HG02852 (cell line): ENCODE data around the gene PSENEN.
"Not testable (repeated sequence)": the region's sequence is repeated elsewhere in the genome, so short reads cannot be mapped to it uniquely, and the experiment has no call there.

Experiments used
- ATAC-seq: cut with Tn5 transposase; IDR thresholded peaks from one replicate; pipeline ENCODE4 v1.9.1; 2021; ENCODE audit warnings: mild to moderate bottlenecking, moderate library complexity; ENCODE audit not compliant: unreplicated experiment

The PSENEN gene

GRCh38 chr19:35787227-35787799 lies 41.9 kb downstream of the PSENEN start:
- ATAC-seq = no peak

- ATAC-seq = no peak
These were observed 42.9 kb downstream of the PSENEN start for GRCh38 chr19:35788205-35788960.

GRCh38 chr19:35789195-35789977 lies 43.9 kb downstream of the PSENEN start:
- no peak for ATAC-seq

GRCh38 chr19:35789978-35790944 lies 44.8 kb downstream of the PSENEN start:
- no peak for ATAC-seq

- no peak for ATAC-seq
These were observed 45.7 kb downstream of the PSENEN start for GRCh38 chr19:35790981-35791813.

GRCh38 chr19:35791814-35792279 lies 46.4 kb downstream of the PSENEN start:
- no peak for ATAC-seq

GRCh38 chr19:35792312-35792711 lies 46.9 kb downstream of the PSENEN start:
- no peak for ATAC-seq

- no peak for ATAC-seq
These were observed 47.4 kb downstream of the PSENEN start for GRCh38 chr19:35792888-35793287.

GRCh38 chr19:35793381-35794165 lies 48.1 kb downstream of the PSENEN start:
- ATAC-seq = no peak

- not testable (repeated sequence) for ATAC-seq
These were observed 50.1 kb downstream of the PSENEN start for GRCh38 chr19:35795564-35795963.
